ENCODE results near the gene LCORL.

GRCh38 chr4:18025288-18025687 is 3.7 kb upstream of the LCORL start:
- TF ChIP-seq EGR1 (IDR thresholded peaks at IDR 0.05; ENCODE audit: low read depth) (no peak), SIN3A (IDR thresholded peaks at IDR 0.05; ENCODE audit: low read depth) (no peak), CTCF (IDR thresholded peaks at IDR 0.05 in 2 of 3, conservative IDR thresholded peaks at IDR 0.05 in 1 of 3; ENCODE audit: borderline replicate concordance in 1 of 3, insufficient read depth in 1 of 3, low read depth in 2 of 3, low read length in 2 of 3) (no peak), EZH2 (IDR thresholded peaks at IDR 0.05) (no peak), CBX3 (IDR thresholded peaks at IDR 0.05; ENCODE audit: low read depth) (no peak), ZNF274 (IDR thresholded peaks at IDR 0.05; ENCODE audit: low read depth, low read length) (no peak), YY1 (IDR thresholded peaks at IDR 0.05; ENCODE audit: extremely low read depth, insufficient replicate concordance, low read depth, low read length) (no peak), TCF7L2 (IDR thresholded peaks at IDR 0.05; ENCODE audit: borderline replicate concordance, extremely low read depth, insufficient read depth, insufficient read length) (no peak), EZH2phosphoT487 (IDR thresholded peaks at IDR 0.05; ENCODE audit: borderline replicate concordance) (no peak)

Data from HCT116 (cell line).